PC-3 (cell line): Measurements from ENCODE around the gene CLEC2A. TPM values are rescaled to one million over a fixed set of nuclear protein-coding genes. Genes with fewer than 3 reads are reported as not detected.

Source experiments
- ATAC-seq: fragments of 200-7000 bp; cut with Tn5 transposase; 2 replicates; pipeline ENCODE4 v1.9.1; 2020; ENCODE audit warnings: mild to moderate bottlenecking, moderate library complexity
- BruUV-seq: library from RNA; stranded (reverse); fragments of 400-500 nt; replicated peaks from 2 replicates; lab custom pipeline; 2021; lab: Mats Ljungman, UMichigan
- CTCF ChIA-PET: fragments of 300-600 bp; sonication (Branson Sonifier 250); formaldehyde crosslinking; loops from one replicate; lab custom pipeline; 2022; ENCODE audit warnings: antibody characterized with exemption; lab: Charles Lee
- POLR2A ChIA-PET: fragments of 300-600 bp; sonication (Branson Sonifier 250); formaldehyde crosslinking; loops from one replicate; lab custom pipeline; 2022; ENCODE audit warnings: antibody characterized with exemption; ENCODE audit not compliant: unreplicated experiment; lab: Charles Lee
- DNase-seq: peaks from one replicate; pipeline ENCODE4 v3.0.0-alpha.2; 2015
- H2AFZ ChIP-seq: fragments of 300-600 bp; sonication (generic); 2 replicates; pipeline ENCODE4 v1.6.0; 2016; ENCODE audit warnings: antibody characterized with exemption, low read length
- H3F3A ChIP-seq: fragments of 300-600 bp; sonication (generic); one replicate; pipeline ENCODE4 v1.6.0; 2017; ENCODE audit warnings: antibody characterized with exemption, low read length, control low read depth, mild to moderate bottlenecking; ENCODE audit not compliant: unreplicated experiment
- H3K27ac ChIP-seq: fragments of 300-600 bp; sonication (generic); 2 replicates; pipeline ENCODE4 v1.5.1; 2016; ENCODE audit warnings: mild to moderate bottlenecking, low read length
- H3K27me3 ChIP-seq: fragments of 300-600 bp; sonication (generic); 2 replicates; pipeline ENCODE4 v1.6.1; 2016; ENCODE audit warnings: low read length, mixed read lengths
- H3K36me3 ChIP-seq: fragments of 300-600 bp; sonication (generic); 2 replicates; pipeline ENCODE4 v1.6.1; 2016; ENCODE audit warnings: low read depth, mixed run types, low read length, mixed read lengths
- H3K4me1 ChIP-seq: fragments of 300-600 bp; sonication (generic); 2 replicates; pipeline ENCODE4 v1.5.1; 2016; ENCODE audit warnings: low read length; ENCODE audit not compliant: insufficient read depth
- H3K4me2 ChIP-seq: fragments of 300-600 bp; sonication (generic); 2 replicates; pipeline ENCODE4 v1.6.0; 2016; ENCODE audit warnings: low read length
- H3K4me3 ChIP-seq: fragments of 300-600 bp; sonication (generic); 2 replicates; pipeline ENCODE4 v1.5.1; 2016; ENCODE audit warnings: mild to moderate bottlenecking, low read length, mixed read lengths
- H3K79me2 ChIP-seq: fragments of 300-600 bp; sonication (generic); 2 replicates; pipeline ENCODE4 v1.6.1; 2017; ENCODE audit warnings: low read length, mixed read lengths
- H3K9ac ChIP-seq: fragments of 300-600 bp; sonication (generic); 2 replicates; pipeline ENCODE4 v1.6.0; 2016; ENCODE audit warnings: mild to moderate bottlenecking, low read length
- H3K9me2 ChIP-seq: fragments of 300-600 bp; sonication (generic); replicated peaks from 2 replicates; pipeline ENCODE4 v1.6.1; 2016; ENCODE audit warnings: mixed run types, low read length, mixed read lengths
- H3K9me3 ChIP-seq: fragments of 300-600 bp; sonication (generic); 2 replicates; pipeline ENCODE4 v1.6.1; 2016; ENCODE audit warnings: low read length, mixed read lengths
- H4K20me1 ChIP-seq: fragments of 300-600 bp; sonication (generic); 2 replicates; pipeline ENCODE4 v1.6.1; 2016; ENCODE audit warnings: low read length, mixed read lengths
- CTCF ChIP-seq: fragments of 300-600 bp; sonication (generic); conservative IDR thresholded peaks from 2 replicates; pipeline ENCODE4 v1.5.1; 2017; ENCODE audit warnings: antibody characterized with exemption, low read depth, mild to moderate bottlenecking, low read length
- EZH2 ChIP-seq: fragments of 300-600 bp; sonication (generic); IDR thresholded peaks from one replicate; pipeline ENCODE4 v1.6.1; 2017; ENCODE audit warnings: antibody characterized with exemption, mild to moderate bottlenecking, low read length; ENCODE audit not compliant: unreplicated experiment
- EZH2phosphoT487 ChIP-seq: fragments of 300-600 bp; sonication (generic); IDR thresholded peaks from 2 replicates; pipeline ENCODE4 v1.6.1; 2018; ENCODE audit warnings: mild to moderate bottlenecking, antibody characterized with exemption, low read length, borderline replicate concordance
- intact Hi-C: fragments of 100-400 bp; cut with micrococcal nuclease; formaldehyde crosslinking; loops from 2 replicates; pipeline ENCODE4 v1.9.0; 2023
- total RNA-seq: library from RNA; depleted of rRNA; stranded (reverse); fragments of >200 nt; gene quantifications from 2 replicates; pipeline ENCODE4 v1.2.3, GENCODE V29; 2014

CLEC2A gene
- total RNA-seq, 1 experiment from 2014 or later = not detected

DNA sequence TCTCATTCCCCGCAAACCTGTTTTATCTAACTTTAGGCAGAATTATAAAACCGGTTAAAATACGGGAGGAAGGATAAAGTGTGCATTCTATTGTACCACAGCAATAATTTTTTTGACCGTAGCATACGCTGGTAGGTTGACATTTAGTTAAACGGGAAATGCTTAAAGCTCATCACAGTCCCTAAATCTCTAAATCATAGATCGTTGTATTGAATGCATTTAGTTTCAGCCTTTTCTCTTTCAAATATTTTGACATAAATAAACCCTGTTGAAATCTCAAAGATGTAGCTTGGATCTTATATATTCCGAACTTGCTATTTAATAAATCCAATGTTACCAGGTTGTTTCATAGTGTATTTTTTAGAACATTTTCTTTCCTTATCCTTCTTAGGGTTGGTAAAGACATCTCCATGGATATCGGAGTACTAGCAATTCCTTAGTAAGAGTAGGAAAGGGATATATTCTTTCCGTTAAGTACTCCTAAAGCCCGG, 63.8 kb downstream of the CLEC2A start:
- ATAC-seq (no peak), DNase-seq (no peak)
- no peak overlapping the region for H3K27ac ChIP-seq
- H3K79me2 ChIP-seq = no peaks in the 10 kb centered on the region
- no peaks in the 10 kb centered on the region for H3F3A ChIP-seq
- POLR2A ChIA-PET = interaction anchor here (0.6 kb wide), 1 partner anchor 32 kb away, joined by 7 read pairs; no protein-coding TSS in a partner anchor
- TF ChIP-seq EZH2phosphoT487 (no peak), CTCF (no peak), EZH2 (no peak)
- peaks cover 13% of the 10 kb centered on the region; the same call in 1 of the 2 replicates for H3K4me1 ChIP-seq
- H3K9me3 ChIP-seq = no peaks in the 10 kb centered on the region
- intact Hi-C loops = no loop called here
- BruUV-seq = no TSS peak
- H2AFZ ChIP-seq = no peak overlapping the region
- CTCF ChIA-PET = no interaction called here
- no peaks in the 10 kb centered on the region for H3K36me3 ChIP-seq
- no peak overlapping the region for H3K4me3 ChIP-seq
- H3K9me2 ChIP-seq = no peaks in the 10 kb centered on the region
- peaks cover under 1% of the 10 kb centered on the region; the same call in 1 of the 2 replicates for H3K27me3 ChIP-seq
- H4K20me1 ChIP-seq = no peaks in the 10 kb centered on the region
- H3K9ac ChIP-seq = no peak overlapping the region
- H3K4me2 ChIP-seq = no peak overlapping the region

- Histone ChIP-seq H3K79me2 (no peaks in the 10 kb centered on the region), H2AFZ (no peak overlapping the region), H4K20me1 (no peaks in the 10 kb centered on the region), H3K4me1 (peaks cover 13% of the 10 kb centered on the region; the same call in 1 of the 2 replicates), H3F3A (no peaks in the 10 kb centered on the region), H3K27me3 (peaks cover 9% of the 10 kb centered on the region; the same call in 1 of the 2 replicates), H3K36me3 (no peaks in the 10 kb centered on the region), H3K4me2 (no peak overlapping the region), H3K9me2 (no peaks in the 10 kb centered on the region), H3K9ac (no peak overlapping the region), H3K27ac (no peak overlapping the region), H3K9me3 (no peaks in the 10 kb centered on the region), H3K4me3 (no peak overlapping the region)
- DNase-seq = no peak
- TF ChIP-seq EZH2phosphoT487 (no peak), EZH2 (no peak), CTCF (no peak)
- CTCF ChIA-PET = no interaction called here
- ATAC-seq = no peak
- BruUV-seq = no TSS peak
- intact Hi-C loops = no loop called here
- POLR2A ChIA-PET = interaction anchor here (0.6 kb wide), 1 partner anchor 31 kb away, joined by 7 read pairs; no protein-coding TSS in a partner anchor
These were observed 64.6 kb downstream of the CLEC2A start for GRCh38 chr12:9867531-9867930.

GRCh38 chr12:9866860-9867269, 65.3 kb downstream of the CLEC2A start:
- no peak overlapping the region for H3K27ac ChIP-seq
- no peaks in the 10 kb centered on the region for H3K36me3 ChIP-seq
- ATAC-seq (no peak), DNase-seq (no peak)
- H2AFZ ChIP-seq = no peak overlapping the region
- H3K4me1 ChIP-seq = peaks cover 13% of the 10 kb centered on the region; the same call in 1 of the 2 replicates
- no peak overlapping the region for H3K4me2 ChIP-seq
- no peaks in the 10 kb centered on the region for H3K9me2 ChIP-seq
- H3K27me3 ChIP-seq = peaks cover 10% of the 10 kb centered on the region; the same call in 1 of the 2 replicates
- no peak for TF ChIP-seq EZH2
- TF ChIP-seq CTCF = no peak
- no peak for TF ChIP-seq EZH2phosphoT487
- intact Hi-C loops = no loop called here
- no TSS peak for BruUV-seq
- no peak overlapping the region for H3K9ac ChIP-seq
- H3K9me3 ChIP-seq = no peaks in the 10 kb centered on the region
- POLR2A ChIA-PET = no interaction called here
- H3K4me3 ChIP-seq = no peak overlapping the region
- no peaks in the 10 kb centered on the region for H3K79me2 ChIP-seq
- CTCF ChIA-PET = no interaction called here
- no peaks in the 10 kb centered on the region for H4K20me1 ChIP-seq
- H3F3A ChIP-seq = no peaks in the 10 kb centered on the region
